Hematopoietic multipotent progenitor cell treated with erythropoietin and hydrocortisone succinate and interleukin-3 and kit ligand, for 17 days (in vitro differentiated cells): ENCODE measurements around the gene NAT16.

Source experiments
- DNase-seq: peaks from one replicate; pipeline ENCODE4 v3.0.0-alpha.2; 2015; ENCODE audit warnings: low spot score

Gene NAT16

GRCh38 chr7:101170617-101171441 is 9.3 kb downstream of the NAT16 start:
- DNase-seq, result no peak

GRCh38 chr7:101169838-101170551 is 10.1 kb downstream of the NAT16 start:
- DNase-seq, result peak; percentile 66

- DNase-seq, result no peak
Measured at GRCh38 chr7:101169110-101169837, 10.8 kb downstream of the NAT16 start.

- no peak for DNase-seq
Measured at GRCh38 chr7:101168412-101169049, 11.6 kb downstream of the NAT16 start.

GRCh38 chr7:101167645-101168411 is 12.3 kb downstream of the NAT16 start:
- no peak for DNase-seq

- DNase-seq, result no peak
Measured at GRCh38 chr7:101166909-101167644, 13.0 kb downstream of the NAT16 start.

GRCh38 chr7:101166648-101166908 is 13.5 kb downstream of the NAT16 start:
- no peak for DNase-seq

- no peak for DNase-seq
Measured at GRCh38 chr7:101165958-101166647, 14.0 kb downstream of the NAT16 start.

GRCh38 chr7:101165075-101165957 is 14.8 kb downstream of the NAT16 start, which contains the start of gene VGF:
Gene VGF, minus strand, starts transcription at chr7:101165569. Its CDS starts 726 bp downstream, at chr7:101164843.
- peak; percentile 86 for DNase-seq

GRCh38 chr7:101164071-101164840 is 15.8 kb downstream of the NAT16 start:
- no peak for DNase-seq

GRCh38 chr7:101163279-101164070 is 16.6 kb downstream of the NAT16 start:
- DNase-seq, result no peak

GRCh38 chr7:101162551-101163278 is 17.4 kb downstream of the NAT16 start:
- DNase-seq, result no peak

- DNase-seq, result no peak
Measured at GRCh38 chr7:101161692-101162471, 18.2 kb downstream of the NAT16 start.

- no peak for DNase-seq
Measured at GRCh38 chr7:101160910-101161309, 19.2 kb downstream of the NAT16 start.

- no peak for DNase-seq
Measured at GRCh38 chr7:101159696-101160674, 20.1 kb downstream of the NAT16 start.
